PFSK-1 (cell line): ENCODE results near the gene TRAPPC2.

ENCODE experiments used
- FOXP2 ChIP-seq: optimal IDR thresholded peaks from 2 replicates; pipeline ENCODE3; 2011; ENCODE audit warnings: borderline replicate concordance, control low read depth, inconsistent platforms; ENCODE audit not compliant: insufficient read depth; ENCODE audit errors: extremely low read length, extremely low read depth
- POLR2AphosphoS5 ChIP-seq: IDR thresholded peaks from 2 replicates; pipeline ENCODE4 v1.6.1; 2012; ENCODE audit warnings: low read depth, mild to moderate bottlenecking, control low read depth, low read length, moderate library complexity
- REST ChIP-seq, 2 experiments: IDR thresholded peaks; 2 replicates each; pipeline versions ENCODE4 v1.6.1 to v1.8.0; 2011 to 2012; ENCODE audit warnings: low read depth in 2 of 2, low read length in 2 of 2, control low read depth in 1 of 2, inconsistent platforms in 1 of 2, mild to moderate bottlenecking in 1 of 2, moderate library complexity in 1 of 2; ENCODE audit not compliant: insufficient read depth in 1 of 2
- SIN3A ChIP-seq: IDR thresholded peaks from 2 replicates; pipeline ENCODE4 v1.6.1; 2012; ENCODE audit warnings: mild to moderate bottlenecking, low read length, moderate library complexity, borderline replicate concordance; ENCODE audit not compliant: insufficient read depth
- TAF1 ChIP-seq: IDR thresholded peaks from 2 replicates; pipeline ENCODE4 v1.6.1; 2012; ENCODE audit warnings: low read length, control low read depth, borderline replicate concordance; ENCODE audit not compliant: insufficient read depth

- TF ChIP-seq REST (IDR thresholded peaks at IDR 0.05; ENCODE audit: insufficient read depth in 1 of 2, low read depth in 2 of 2, low read length in 2 of 2) (no peak), POLR2AphosphoS5 (no peak), TAF1 (no peak), SIN3A (no peak), FOXP2 (no peak)
Measured at GRCh38 chrX:13754765-13755164, 20.3 kb upstream of the TRAPPC2 start.
